Neutrophil (primary cell): ENCODE data around the gene TWSG1.

ENCODE experiments used
- H3K27ac ChIP-seq: fragments of 200-600 bp; sonication (generic); 2 replicates; pipeline ENCODE4 v1.5.1; 2016; ENCODE audit warnings: mild to moderate bottlenecking, moderate library complexity
- H3K27me3 ChIP-seq: fragments of 200-600 bp; sonication (generic); 2 replicates; pipeline ENCODE4 v1.6.0; 2016; ENCODE audit warnings: mild to moderate bottlenecking
- H3K36me3 ChIP-seq: fragments of 200-600 bp; sonication (generic); 2 replicates; pipeline ENCODE4 v1.5.1; 2017
- H3K4me1 ChIP-seq, 2 experiments: fragments of 200-600 bp in 1 of 2; sonication (generic) in 1 of 2; 1 replicate in 1 of 2; 2 replicates in 1 of 2; pipeline versions ENCODE4 v1.5.1 to v1.6.1; 2013 to 2016; ENCODE audit warnings: low read depth in 1 of 2, low read length in 1 of 2, mild to moderate bottlenecking in 1 of 2, moderate library complexity in 1 of 2; ENCODE audit not compliant: control insufficient read depth in 1 of 2, insufficient read depth in 1 of 2
- H3K4me3 ChIP-seq, 2 experiments: fragments of 200-600 bp in 1 of 2; sonication (generic) in 1 of 2; 1 replicate in 1 of 2; 2 replicates in 1 of 2; pipeline ENCODE4 v1.5.1; 2013 to 2016; ENCODE audit warnings: low read depth in 1 of 2, low read length in 1 of 2, mild to moderate bottlenecking in 1 of 2, moderate library complexity in 1 of 2
- H3K9me3 ChIP-seq: fragments of 200-600 bp; sonication (generic); 2 replicates; pipeline ENCODE4 v1.5.1; 2016
- TF ChIP-seq, protein P1 (sequence below): fragments of 200-600 bp; sonication (generic); IDR thresholded peaks from 2 replicates; pipeline ENCODE4 v1.5.1; 2016; ENCODE audit warnings: antibody characterized with exemption

TWSG1 gene

DNA sequence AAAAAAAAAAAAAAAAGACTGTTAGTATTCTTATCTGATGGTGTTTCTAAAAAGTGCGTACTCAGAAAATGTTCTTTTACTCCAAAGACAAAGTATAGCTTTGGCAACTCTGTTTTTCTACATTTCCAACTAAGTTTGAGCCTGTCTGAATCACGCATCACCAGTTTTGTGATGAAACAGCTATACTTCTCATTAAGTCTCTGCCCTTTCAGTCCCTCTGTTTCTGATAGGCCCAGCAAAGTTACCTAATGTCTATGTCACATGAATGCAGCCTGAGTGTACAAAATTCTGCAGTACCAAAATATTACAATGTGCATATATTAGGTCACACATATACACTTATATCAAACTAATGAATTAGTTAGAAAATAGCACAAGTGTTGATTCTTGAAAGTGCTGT, 22.4 kb downstream of the TWSG1 start:
- Histone ChIP-seq H3K36me3 (no peaks in the 10 kb centered on the region), H3K27me3 (no peaks in the 10 kb centered on the region), H3K4me3 (no peak overlapping the region), H3K27ac (no peak overlapping the region), H3K4me1 (no peaks in the 10 kb centered on the region), H3K9me3 (no peaks in the 10 kb centered on the region)
- TF ChIP-seq, protein P1, sequence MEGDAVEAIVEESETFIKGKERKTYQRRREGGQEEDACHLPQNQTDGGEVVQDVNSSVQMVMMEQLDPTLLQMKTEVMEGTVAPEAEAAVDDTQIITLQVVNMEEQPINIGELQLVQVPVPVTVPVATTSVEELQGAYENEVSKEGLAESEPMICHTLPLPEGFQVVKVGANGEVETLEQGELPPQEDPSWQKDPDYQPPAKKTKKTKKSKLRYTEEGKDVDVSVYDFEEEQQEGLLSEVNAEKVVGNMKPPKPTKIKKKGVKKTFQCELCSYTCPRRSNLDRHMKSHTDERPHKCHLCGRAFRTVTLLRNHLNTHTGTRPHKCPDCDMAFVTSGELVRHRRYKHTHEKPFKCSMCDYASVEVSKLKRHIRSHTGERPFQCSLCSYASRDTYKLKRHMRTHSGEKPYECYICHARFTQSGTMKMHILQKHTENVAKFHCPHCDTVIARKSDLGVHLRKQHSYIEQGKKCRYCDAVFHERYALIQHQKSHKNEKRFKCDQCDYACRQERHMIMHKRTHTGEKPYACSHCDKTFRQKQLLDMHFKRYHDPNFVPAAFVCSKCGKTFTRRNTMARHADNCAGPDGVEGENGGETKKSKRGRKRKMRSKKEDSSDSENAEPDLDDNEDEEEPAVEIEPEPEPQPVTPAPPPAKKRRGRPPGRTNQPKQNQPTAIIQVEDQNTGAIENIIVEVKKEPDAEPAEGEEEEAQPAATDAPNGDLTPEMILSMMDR: no peak

DNA sequence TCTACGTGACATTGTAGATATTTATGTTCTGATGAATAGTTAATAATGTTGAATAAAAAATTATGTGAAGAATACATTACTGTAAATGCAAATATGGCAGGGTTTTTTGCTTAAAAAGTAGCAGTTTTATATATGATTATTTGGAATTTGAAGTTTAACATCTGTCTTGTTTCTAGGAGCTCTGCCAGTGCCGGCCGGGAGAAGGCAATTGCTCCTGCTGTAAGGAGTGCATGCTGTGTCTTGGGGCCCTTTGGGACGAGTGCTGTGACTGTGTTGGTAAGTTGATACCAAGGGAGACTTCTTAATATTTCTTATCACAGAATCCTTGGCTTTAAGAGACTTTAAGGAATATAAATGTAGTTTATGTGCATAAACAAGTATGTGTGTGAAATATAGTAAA, 25.2 kb downstream of the TWSG1 start:
- Histone ChIP-seq H3K36me3 (no peaks in the 10 kb centered on the region), H3K9me3 (no peaks in the 10 kb centered on the region), H3K27me3 (no peaks in the 10 kb centered on the region), H3K4me1 (no peaks in the 10 kb centered on the region), H3K4me3 (no peak overlapping the region), H3K27ac (no peak overlapping the region)
- TF ChIP-seq, protein P1: no peak

DNA sequence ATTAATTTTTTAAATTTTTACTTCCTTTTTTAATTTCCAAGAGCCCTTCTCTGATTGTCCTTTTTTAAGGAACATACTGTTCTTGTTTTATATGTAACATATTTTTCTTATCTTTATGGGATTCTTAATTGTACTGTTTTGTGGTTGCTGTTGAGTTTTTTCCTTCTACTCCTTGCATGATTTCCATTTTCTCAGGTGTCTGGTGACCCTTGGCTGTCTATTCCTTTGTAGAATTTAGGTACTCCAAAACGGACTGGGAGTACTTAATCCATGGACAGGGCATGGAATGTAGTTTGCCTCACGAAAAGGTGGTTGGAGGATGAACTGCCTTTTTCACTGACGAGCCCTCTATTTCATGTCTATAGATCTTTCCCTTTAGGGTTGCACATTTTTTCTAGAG, 26.6 kb downstream of the TWSG1 start:
- TF ChIP-seq, protein P1: no peak
- Histone ChIP-seq H3K36me3 (no peaks in the 10 kb centered on the region), H3K4me3 (no peak overlapping the region), H3K9me3 (no peaks in the 10 kb centered on the region), H3K4me1 (no peaks in the 10 kb centered on the region), H3K27ac (no peak overlapping the region), H3K27me3 (no peaks in the 10 kb centered on the region)

DNA sequence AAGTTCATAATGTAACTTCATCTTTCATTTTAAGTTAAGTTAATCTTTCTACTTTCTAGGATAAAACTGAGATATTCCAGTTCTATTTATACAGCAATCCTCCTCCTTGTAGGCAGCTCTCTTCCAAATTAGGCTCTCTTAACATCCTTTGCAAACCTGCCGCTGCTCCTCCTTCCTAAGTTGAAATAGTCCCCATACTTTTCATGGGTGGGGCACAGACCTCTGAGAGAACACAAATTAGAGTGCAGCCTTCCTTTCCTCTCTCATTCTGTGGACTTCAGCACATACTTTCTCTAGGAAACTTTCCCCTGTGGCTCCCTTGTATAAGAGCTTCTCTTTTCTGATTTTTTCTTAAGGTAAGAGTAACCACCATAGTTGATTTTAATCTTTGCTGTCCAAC, 28.3 kb downstream of the TWSG1 start:
- H3K9me3 ChIP-seq: no peaks in the 10 kb centered on the region
- H3K4me1 ChIP-seq: no peaks in the 10 kb centered on the region
- no peak overlapping the region for H3K27ac ChIP-seq
- no peaks in the 10 kb centered on the region for H3K27me3 ChIP-seq
- no peaks in the 10 kb centered on the region for H3K36me3 ChIP-seq
- TF ChIP-seq, protein P1: no peak
- H3K4me3 ChIP-seq: no peak overlapping the region

DNA sequence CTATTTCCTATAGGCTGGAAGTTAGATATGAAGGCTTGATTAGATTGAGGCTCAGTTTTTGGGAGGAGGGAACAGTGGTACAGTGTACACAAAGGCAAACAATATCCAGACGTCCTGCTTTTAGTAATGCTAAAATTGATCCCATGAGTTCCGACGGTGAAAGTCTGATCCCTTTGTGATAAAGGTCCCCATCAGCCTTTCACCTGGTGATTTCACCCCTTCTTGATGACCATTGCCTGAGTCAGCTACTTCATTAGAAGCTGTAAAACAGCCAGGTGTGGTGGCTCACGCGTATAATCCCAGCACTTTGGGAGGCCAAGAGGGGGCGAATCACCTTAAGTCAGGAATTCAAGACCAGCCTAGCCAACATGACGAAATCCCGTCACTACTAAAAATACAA, 29.7 kb downstream of the TWSG1 start:
- TF ChIP-seq, protein P1: no peak
- Histone ChIP-seq H3K4me3 (no peak overlapping the region), H3K36me3 (no peaks in the 10 kb centered on the region), H3K9me3 (no peaks in the 10 kb centered on the region), H3K4me1 (no peaks in the 10 kb centered on the region), H3K27me3 (no peaks in the 10 kb centered on the region), H3K27ac (no peak overlapping the region)

DNA sequence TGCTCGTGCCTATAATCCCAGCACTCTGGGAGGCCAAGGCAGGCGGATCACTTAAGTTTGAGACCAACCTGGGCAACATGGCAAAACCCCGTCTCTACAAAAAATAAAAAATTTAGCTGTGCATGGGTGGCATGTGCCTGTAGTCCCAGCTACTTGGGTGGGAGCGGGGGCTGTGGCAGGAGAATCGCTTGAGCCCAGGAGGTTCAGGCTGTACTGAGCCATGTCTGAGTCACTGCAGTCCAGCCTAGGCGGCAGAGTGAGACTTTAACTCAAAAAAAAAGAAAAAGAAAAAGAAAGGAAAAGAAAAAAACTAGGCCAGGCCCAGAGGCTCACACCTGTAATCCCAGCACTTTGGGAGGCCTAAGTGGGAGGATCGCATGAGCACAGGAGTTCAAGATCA, 30.8 kb downstream of the TWSG1 start:
- Histone ChIP-seq H3K4me1 (no peaks in the 10 kb centered on the region), H3K9me3 (no peaks in the 10 kb centered on the region), H3K27me3 (no peaks in the 10 kb centered on the region), H3K4me3 (no peak overlapping the region), H3K27ac (no peak overlapping the region), H3K36me3 (no peaks in the 10 kb centered on the region)
- TF ChIP-seq, protein P1: no peak
